SK-N-DZ (cell line): Measurements from ENCODE around the gene PLPPR4.

Experiments used
- DNase-seq: peaks from one replicate; pipeline ENCODE4 v3.0.0-alpha.2; 2015; ENCODE audit warnings: low spot score

PLPPR4 gene

GRCh38 chr1:99347041-99347684 is 82.9 kb downstream of the PLPPR4 start:
- DNase-seq, result peak; percentile 92

- no peak for DNase-seq
Measured at GRCh38 chr1:99348397-99349132, 84.3 kb downstream of the PLPPR4 start.

GRCh38 chr1:99352821-99353220 is 88.5 kb downstream of the PLPPR4 start:
- DNase-seq, result no peak

- DNase-seq, result no peak
Measured at GRCh38 chr1:99358770-99359169, 94.5 kb downstream of the PLPPR4 start.
